Activated T-cell treated with anti-CD3 and anti-CD28 coated beads, Interleukin-2, amount 50 U/mL, for 48 hours (primary cell): ENCODE measurements around the gene SEMA4C.

ENCODE experiments used
- DNase-seq, 2 experiments: peaks; one replicate each; pipeline ENCODE4 v3.0.0-alpha.2; 2020

SEMA4C gene

DNA sequence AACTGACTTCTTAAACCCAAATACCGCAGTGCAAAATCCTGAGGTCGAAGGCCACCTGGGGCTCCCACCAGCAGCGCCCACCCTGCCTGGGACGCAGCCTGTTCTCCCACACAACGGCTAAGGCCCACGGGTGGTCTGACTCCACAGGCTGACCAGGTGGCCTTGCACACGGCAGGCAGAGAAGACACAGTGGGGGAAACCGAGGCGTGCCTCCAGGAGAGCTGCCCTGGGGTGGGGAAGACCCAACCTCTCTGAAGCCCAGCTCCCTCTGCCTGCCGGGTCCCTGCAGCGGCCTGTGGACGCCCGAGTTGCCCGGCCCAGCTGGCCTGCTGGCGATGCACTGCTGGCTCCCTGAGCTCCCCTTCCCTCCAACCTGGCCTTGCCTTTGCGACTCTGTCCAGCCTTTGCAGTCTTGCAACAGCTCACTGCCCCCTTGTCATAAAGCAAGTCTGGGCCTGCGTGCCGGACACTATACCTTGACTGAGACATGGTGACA is 9.7 kb upstream of the SEMA4C start:
- DNase-seq = no peak

- DNase-seq = no peak
Observed at GRCh38 chr2:96878796-96879544, 9.1 kb upstream of the SEMA4C start.

DNA sequence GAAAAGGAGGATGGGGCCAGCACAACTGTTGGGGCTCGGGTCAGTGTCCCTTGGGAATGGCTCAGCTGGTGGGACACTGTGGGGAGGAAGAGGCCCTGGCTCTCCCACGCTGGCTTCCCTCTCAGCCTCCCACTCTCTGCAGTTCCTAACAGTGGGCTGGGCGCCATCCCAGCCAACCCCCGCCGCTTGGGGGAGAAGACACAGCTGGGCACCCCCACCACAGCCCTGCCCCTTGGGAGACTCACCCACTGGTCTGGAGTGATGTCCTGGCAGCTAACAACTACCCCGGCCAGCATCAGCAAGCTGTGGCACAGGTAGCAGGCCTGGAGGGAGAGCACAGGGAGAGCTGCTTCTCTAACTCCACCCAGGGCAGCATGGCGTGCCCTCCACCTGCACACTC is 8.3 kb upstream of the SEMA4C start:
- no peak for DNase-seq

GRCh38 chr2:96877631-96878092 is 7.8 kb upstream of the SEMA4C start:
- no peak for DNase-seq

DNA sequence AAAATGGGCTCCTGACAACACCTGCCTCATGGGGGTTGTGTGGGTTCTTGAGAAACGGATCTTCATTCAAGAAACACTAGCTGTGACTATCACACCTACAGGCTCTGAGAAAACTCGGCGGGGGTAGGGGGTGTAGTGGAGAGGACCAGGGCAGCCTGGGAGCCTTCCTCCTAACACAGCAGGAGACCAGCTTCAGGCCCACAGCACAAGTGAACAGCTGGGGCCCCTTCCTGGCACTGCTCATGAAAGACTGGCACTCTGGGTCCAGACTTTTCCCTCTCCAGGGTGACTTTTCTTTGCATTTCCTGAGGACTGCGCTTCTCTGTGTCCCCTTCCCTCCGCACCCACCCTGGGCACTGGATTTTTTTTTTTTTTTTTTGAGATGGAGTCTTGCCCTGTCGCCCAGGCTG is 7.2 kb upstream of the SEMA4C start:
- no peak for DNase-seq

DNA sequence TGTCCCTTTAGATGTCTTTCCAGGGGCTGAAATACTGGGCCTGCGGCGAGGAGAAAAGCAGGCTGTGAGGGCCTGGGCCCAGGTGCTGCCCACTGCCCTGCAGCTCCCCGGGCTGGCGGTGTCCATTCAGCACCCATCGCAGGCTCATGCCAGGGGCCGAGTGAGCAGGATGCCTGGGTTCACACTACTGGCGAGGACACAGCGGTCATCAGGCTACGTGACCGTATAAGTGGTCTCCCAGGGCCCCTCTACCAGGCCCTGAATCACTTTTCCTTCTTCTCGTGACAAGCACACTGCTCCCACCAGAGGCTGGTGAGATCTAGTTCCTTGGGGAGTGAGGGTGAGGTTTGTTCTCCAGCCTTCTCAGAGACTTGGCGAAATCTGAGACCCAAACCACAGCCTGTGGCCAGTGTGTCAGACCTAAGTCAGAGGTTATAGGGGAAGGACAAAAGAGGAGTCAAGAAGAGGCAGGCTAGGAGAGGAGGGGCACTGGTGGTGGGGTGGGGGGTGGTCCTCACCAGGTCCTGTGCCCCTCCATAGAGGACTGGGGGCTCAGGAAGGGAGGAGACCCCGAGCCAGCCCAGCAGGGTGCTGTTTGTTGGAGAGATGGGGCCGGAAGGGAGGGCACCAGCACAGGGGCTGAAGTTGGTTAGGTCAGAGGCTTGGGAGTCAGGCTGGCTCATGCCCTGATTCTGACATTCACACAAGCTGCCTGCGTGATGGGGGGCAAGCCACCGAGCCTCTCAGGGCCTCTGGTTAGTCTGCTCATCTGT is 6.6 kb upstream of the SEMA4C start:
- DNase-seq = no peak

- no peak for DNase-seq
Observed at GRCh38 chr2:96875498-96876268, 5.8 kb upstream of the SEMA4C start.

DNA sequence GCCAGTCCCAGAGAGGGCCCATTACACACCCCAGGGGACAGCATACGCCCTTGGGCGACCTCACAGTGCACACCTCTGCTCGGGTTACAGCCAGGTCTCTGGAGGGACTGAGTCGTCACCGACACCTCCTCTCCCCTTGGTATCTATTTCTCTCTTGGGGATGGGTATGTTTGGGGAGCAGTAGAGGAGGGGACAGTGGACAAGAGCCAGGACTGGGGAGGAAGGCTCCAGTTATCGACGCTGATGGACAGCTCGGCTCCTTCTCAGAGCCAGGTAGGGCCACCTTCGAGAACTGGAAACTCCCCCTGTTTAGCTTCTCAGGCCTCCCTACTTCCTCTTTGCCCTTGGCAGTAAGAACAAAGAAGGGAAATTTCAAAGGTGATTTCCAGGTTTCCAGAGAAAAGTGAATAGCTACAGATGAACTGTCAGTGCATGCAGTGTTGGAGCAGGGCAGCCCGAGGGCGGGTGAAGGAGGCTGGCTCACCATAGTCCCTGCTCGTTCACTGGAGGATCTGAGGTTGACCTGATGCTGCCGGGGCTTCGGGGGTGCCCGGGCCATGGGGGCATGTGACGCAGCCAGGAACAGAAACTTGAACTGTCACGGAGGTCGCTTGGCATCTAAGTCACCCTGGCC is 4.4 kb upstream of the SEMA4C start:
- peak in 1 of 2 experiments; percentile 37 for DNase-seq

- no peak for DNase-seq
Observed at GRCh38 chr2:96873651-96874096, 3.8 kb upstream of the SEMA4C start.

DNA sequence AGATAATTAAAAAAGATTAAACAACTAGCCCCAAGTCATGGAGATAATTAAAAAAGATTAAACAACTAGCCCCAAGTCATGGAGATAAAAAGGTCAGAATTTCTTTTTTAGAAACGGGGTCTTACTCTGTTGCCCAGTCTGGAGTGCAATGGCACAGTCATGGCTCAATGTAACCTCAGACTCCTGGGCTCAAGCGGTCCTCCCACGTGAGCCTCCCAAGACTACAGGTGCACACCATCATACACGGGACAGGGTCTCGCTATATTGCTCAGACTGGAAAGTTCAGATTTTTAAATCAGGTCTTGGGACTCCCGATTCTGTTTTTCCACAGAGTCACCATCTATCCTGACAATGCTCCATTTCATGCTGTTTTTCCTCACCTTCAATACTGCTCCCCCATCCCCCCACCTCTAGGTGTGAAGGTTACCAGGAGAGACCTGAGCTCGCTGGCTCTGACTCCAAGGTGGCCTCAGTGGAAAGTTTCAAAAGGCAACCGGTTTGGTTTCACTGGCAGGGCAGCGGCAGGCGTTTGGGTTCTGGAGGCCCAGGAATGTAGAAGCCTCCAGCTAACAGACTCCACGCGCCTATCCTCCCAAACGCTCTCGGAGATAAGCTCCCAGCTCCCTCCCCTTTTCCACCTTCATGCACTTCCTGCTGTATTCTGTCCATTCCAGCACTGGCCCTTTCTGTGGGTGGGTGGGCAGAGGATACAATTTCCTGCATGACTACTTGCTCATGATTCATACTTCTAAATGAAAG is 2.9 kb upstream of the SEMA4C start:
- DNase-seq = no peak

DNA sequence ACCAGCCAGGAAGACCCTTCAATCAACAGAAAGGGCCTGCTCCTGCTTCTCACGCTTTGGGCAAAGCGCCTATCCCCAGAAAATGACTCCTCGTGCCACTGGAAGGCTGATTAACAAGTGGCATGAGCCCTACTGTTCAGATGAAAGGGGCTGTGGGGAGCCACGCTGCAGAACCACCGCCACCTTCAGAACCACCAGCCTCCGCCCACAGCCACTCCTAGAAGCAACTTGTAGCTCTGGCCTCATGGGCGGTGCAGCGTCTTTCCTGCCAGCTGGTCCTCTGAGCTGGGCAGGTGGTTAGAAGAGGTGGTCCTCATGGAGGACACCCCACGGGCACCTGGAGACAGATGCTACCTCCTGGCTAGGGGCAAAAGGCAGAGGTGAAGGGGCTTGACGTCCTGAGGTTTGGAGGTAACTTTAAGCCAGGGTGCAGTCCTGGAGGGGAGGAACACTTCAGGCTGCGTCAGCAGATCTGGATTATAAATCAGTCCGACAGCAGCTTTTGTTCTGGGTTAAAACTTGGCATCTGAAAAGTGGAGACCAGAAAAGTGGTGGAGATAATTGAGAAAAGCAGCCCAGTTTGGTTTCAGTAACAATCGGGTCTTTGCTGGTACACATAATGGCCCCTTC is 861 bp upstream of the SEMA4C start:
- peak; percentile 62 to 73 for DNase-seq

- DNase-seq = peak in 1 of 2 experiments; percentile 36
Observed at GRCh38 chr2:96869281-96869821, 529 bp downstream of the SEMA4C start.

- peak; percentile 77 to 78 for DNase-seq
Observed at GRCh38 chr2:96868555-96869280, 1.2 kb downstream of the SEMA4C start.

GRCh38 chr2:96867756-96868554 is 1.9 kb downstream of the SEMA4C start:
- DNase-seq = peak in 1 of 2 experiments; percentile 43

DNA sequence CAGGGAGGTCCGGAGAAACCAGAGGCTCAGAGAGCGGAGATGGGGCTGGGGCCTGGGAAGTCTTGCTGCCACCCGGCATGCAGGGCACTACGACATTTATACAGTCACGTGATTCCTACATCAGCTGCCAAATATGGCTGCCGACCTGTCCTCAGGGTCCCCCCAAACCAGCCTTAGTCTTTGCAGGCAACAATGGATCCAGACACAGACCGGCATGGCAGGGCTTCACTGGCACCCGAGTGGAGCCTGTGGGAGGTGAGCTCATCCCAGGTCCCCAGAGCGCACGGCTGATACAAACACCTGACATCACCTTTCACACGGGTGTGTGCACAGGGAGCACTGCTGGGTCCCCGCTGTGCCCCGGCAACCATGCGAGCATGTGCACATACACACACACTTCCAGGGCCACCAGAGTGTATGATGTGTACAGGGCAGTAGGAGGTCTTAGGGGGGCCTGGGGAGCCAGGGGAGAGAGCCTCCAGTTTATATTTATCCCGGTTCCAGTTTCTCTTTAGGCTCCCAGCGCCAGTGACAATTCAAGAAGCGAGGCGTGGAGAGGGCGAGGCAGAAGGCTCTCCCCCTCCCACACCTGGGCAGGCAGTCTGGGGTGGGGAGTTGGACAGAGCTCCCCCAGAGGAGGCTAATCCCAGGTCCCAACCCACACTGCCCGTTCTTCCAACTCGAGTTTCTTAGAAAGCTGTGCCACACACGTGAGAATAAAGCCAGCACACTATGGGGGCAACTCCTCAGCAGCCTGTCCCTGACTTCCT is 2.7 kb downstream of the SEMA4C start:
- DNase-seq = no peak

- no peak for DNase-seq
Observed at GRCh38 chr2:96866586-96866985, 3.3 kb downstream of the SEMA4C start.

DNA sequence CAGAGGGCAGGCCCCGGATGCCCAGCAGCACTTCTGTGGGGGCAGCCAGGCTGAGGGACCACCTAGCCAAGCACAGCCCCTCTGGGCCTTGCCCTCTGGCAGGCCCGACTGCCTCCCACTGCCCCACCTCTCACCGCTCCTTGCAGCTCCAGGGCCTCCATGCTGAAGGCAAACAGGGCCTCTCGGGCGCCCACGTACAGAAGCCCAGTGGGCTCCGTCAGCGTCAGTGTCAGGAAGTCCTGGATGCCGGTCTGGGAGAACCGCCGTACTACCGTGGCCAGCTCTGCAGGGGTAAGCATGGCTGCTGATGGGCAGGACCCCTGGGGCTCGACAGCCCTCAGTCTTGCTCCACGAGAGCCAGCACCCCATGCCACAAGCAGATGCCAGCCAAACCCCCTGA is 3.7 kb downstream of the SEMA4C start:
- DNase-seq = no peak

DNA sequence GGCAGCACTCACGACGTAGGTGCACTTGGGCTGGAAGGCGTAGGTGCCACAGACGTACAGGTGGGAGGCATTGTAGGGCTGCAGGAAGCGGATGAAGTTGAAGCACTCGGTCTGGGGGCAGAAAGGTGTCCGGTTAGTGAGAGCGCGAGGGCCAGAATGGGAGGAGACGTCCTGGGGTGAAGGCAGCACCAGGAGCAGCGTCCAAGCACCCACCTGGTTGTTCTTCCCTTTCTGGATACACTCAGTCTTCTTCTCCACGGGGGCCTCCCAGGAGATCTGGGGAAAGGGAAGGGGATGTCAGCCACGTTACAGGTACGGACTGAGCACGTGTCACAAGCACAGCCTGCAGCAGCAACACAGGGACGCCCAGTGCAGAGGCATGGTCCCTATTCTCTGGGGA is 4.2 kb downstream of the SEMA4C start:
- no peak for DNase-seq
